ENCODE data around the gene SPAG9.

The SPAG9 gene

DNA sequence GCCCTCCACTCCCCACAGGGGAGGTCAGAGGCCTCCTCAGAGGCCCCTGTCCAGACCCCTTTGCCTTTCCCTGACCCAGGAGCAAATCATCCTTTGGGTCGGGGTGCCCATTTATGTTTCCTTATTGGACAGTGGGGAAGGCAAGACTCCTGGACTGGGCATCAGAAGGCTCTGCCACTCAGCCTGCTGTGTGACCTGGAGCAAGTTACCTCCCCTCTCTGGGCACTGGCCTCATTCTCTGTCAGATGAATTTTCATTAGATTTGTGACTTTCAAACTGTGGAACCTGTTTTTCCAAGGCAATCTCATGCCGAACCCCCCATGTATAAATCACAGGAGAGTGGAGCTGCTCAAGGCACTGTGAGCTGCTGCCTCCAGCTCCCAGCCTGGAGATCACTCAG is 207.5 kb downstream of the SPAG9 start:
- no peak for FAIRE-seq
